ENCODE data around the gene GRM8.

- TF ChIP-seq YY1 (IDR thresholded peaks at IDR 0.05; ENCODE audit: insufficient read depth, insufficient read length) (no peak), ZNF274 (IDR thresholded peaks at IDR 0.05; ENCODE audit: low read depth, low read length) (no peak), SUZ12 (IDR thresholded peaks at IDR 0.05; ENCODE audit: extremely low read depth, insufficient read depth, insufficient read length) (no peak)
Observed at GRCh38 chr7:126806614-126807013, 446.1 kb downstream of the GRM8 start.
